Neural cell (in vitro differentiated cells): ENCODE results near the gene DPH5.

Experiments
- CTCF ChIP-seq: fragments of 450-650 bp; IDR thresholded peaks from 2 replicates; pipeline ENCODE4 v1.5.1; 2014; ENCODE audit warnings: antibody characterized with exemption, mild to moderate bottlenecking, moderate library complexity; ENCODE audit not compliant: poor library complexity, severe bottlenecking
- EP300 ChIP-seq: fragments of 450-650 bp; conservative IDR thresholded peaks from 2 replicates; pipeline ENCODE4 v1.6.1; 2014; ENCODE audit warnings: antibody characterized with exemption, mild to moderate bottlenecking, moderate library complexity; ENCODE audit not compliant: poor library complexity, severe bottlenecking
- EZH2 ChIP-seq: fragments of 200-600, 300-800 bp; shearing (Covaris generic), sonication (generic); IDR thresholded peaks from 2 replicates; pipeline ENCODE4 v1.6.1; 2014; ENCODE audit warnings: antibody characterized with exemption, low read length, borderline replicate concordance, mild to moderate bottlenecking; ENCODE audit not compliant: insufficient read depth, poor library complexity, severe bottlenecking
- POLR2AphosphoS5 ChIP-seq: IDR thresholded peaks from 2 replicates; pipeline ENCODE4 v1.6.1; 2012
- RAD21 ChIP-seq: fragments of 450-650 bp; conservative IDR thresholded peaks from 2 replicates; pipeline ENCODE4 v1.6.1; 2014; ENCODE audit warnings: antibody characterized with exemption, mild to moderate bottlenecking, moderate library complexity
- SMC3 ChIP-seq: fragments of 450-650 bp; conservative IDR thresholded peaks from 2 replicates; pipeline ENCODE4 v1.6.1; 2014; ENCODE audit warnings: antibody characterized with exemption, mild to moderate bottlenecking, moderate library complexity; ENCODE audit not compliant: poor library complexity

DNA sequence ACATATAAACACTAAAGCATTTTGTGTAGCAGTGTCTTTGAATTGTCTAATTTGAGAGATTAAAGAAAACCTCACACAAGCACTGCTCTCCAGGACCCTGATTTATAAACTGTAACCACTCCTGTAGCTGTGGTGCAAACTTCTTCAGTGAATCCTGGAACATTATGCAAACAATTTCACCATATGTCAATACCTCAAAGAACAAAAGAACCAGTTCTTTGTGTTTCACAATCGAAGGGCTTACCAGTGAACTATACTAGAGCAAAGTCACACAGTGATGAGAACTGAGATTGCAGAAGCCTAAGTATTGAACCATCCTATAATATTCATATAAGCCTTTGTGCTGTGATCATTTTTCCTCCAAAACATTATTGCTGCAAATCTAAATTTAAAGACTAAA lies 21.5 kb downstream of the DPH5 start:
- TF ChIP-seq EZH2 (no peak), POLR2AphosphoS5 (no peak), CTCF (no peak), SMC3 (no peak), RAD21 (no peak), EP300 (no peak)
